GM23338 (cell line): Measurements from ENCODE around the gene ATF7. TPM values are rescaled to one million over a fixed set of nuclear protein-coding genes. Genes with fewer than 3 reads are reported as not detected.

Experiments
- ATAC-seq: fragments of 200-7000 bp; cut with Tn5 transposase; 3 replicates; pipeline ENCODE4 v1.9.1; 2020
- DNase-seq: peaks from one replicate; pipeline ENCODE4 v3.0.0-alpha.2; 2015; ENCODE audit warnings: low spot score
- H2AFZ ChIP-seq: fragments of 200-600 bp; sonication (generic); 2 replicates; pipeline ENCODE4 v1.8.0; 2016; ENCODE audit warnings: antibody characterized with exemption, mild to moderate bottlenecking, moderate library complexity
- H3F3A ChIP-seq: fragments of 200-600 bp; sonication (generic); replicated peaks from 2 replicates; pipeline ENCODE4 v1.8.0; 2017; ENCODE audit warnings: antibody characterized with exemption, mixed run types, low read depth
- H3K27ac ChIP-seq: fragments of 200-600 bp; sonication (generic); 2 replicates; pipeline ENCODE4 v1.6.1; 2016; ENCODE audit warnings: low read depth
- H3K27me3 ChIP-seq: fragments of 200-600 bp; sonication (generic); 2 replicates; pipeline ENCODE4 v1.8.0; 2016; ENCODE audit warnings: mild to moderate bottlenecking, mixed run types, moderate library complexity; ENCODE audit not compliant: insufficient read depth
- H3K36me3 ChIP-seq: fragments of 200-600 bp; sonication (generic); 2 replicates; pipeline ENCODE4 v1.8.0; 2016; ENCODE audit warnings: mild to moderate bottlenecking; ENCODE audit not compliant: insufficient read depth
- H3K4me1 ChIP-seq: fragments of 200-600 bp; sonication (generic); 2 replicates; pipeline ENCODE4 v1.8.0; 2016; ENCODE audit warnings: mild to moderate bottlenecking, moderate library complexity; ENCODE audit not compliant: insufficient read depth
- H3K4me2 ChIP-seq: fragments of 200-600 bp; sonication (generic); 2 replicates; pipeline ENCODE4 v1.7.1; 2017; ENCODE audit warnings: mixed run types
- H3K4me3 ChIP-seq: fragments of 200-600 bp; sonication (generic); 2 replicates; pipeline ENCODE4 v1.6.1; 2016; ENCODE audit warnings: mixed run types
- H3K79me2 ChIP-seq: fragments of 200-600 bp; sonication (generic); replicated peaks from 2 replicates; pipeline ENCODE4 v1.8.0; 2017; ENCODE audit warnings: mild to moderate bottlenecking; ENCODE audit not compliant: insufficient read depth
- H3K9me2 ChIP-seq: fragments of 200-600 bp; sonication (generic); 2 replicates; pipeline ENCODE4 v1.8.0; 2017; ENCODE audit not compliant: insufficient read depth
- H4K20me1 ChIP-seq: fragments of 200-600 bp; sonication (generic); replicated peaks from 2 replicates; pipeline ENCODE4 v1.8.0; 2017; ENCODE audit warnings: mild to moderate bottlenecking; ENCODE audit not compliant: insufficient read depth
- H3K27ac Mint-ChIP-seq: 2 replicates; pipeline ENCODE4 v1.8.0; 2020; ENCODE audit warnings: inconsistent platforms, mild to moderate bottlenecking, moderate library complexity, mixed read lengths
- H3K27me3 Mint-ChIP-seq: 3 replicates; pipeline ENCODE4 v1.8.0; 2022; ENCODE audit warnings: low read depth, mild to moderate bottlenecking, moderate library complexity, mixed read lengths, inconsistent platforms; ENCODE audit not compliant: insufficient read depth, poor library complexity
- H3K36me3 Mint-ChIP-seq: 3 replicates; pipeline ENCODE4 v1.8.0; 2021; ENCODE audit warnings: low read depth, mild to moderate bottlenecking, inconsistent platforms, moderate library complexity, mixed read lengths
- H3K4me1 Mint-ChIP-seq: 3 replicates; pipeline ENCODE4 v1.8.0; 2020; ENCODE audit warnings: mild to moderate bottlenecking, inconsistent platforms, mixed read lengths
- H3K4me3 Mint-ChIP-seq: 3 replicates; pipeline ENCODE4 v1.8.0; 2021; ENCODE audit warnings: moderate library complexity, mild to moderate bottlenecking, inconsistent platforms, mixed read lengths
- H3K9me3 Mint-ChIP-seq: 3 replicates; pipeline ENCODE4 v1.8.0; 2020; ENCODE audit warnings: moderate library complexity, mild to moderate bottlenecking, inconsistent platforms, mixed read lengths
- CREB1 ChIP-seq: fragments of 250-450 bp; sonication (Bioruptor Pico); IDR thresholded peaks from 2 replicates; pipeline ENCODE4 v1.5.0; 2020; ENCODE audit warnings: low read depth, mild to moderate bottlenecking, moderate library complexity
- CTCF ChIP-seq, 2 experiments: fragments of 200-600 bp in 1 of 2; sonication (generic) in 1 of 2; conservative IDR thresholded peaks; 2 replicates each; pipeline versions ENCODE4 v1.5.1 to v1.6.1; 2016 to 2017; ENCODE audit warnings: antibody characterized with exemption in 2 of 2, low read depth in 2 of 2, mild to moderate bottlenecking in 2 of 2, moderate library complexity in 1 of 2
- ETS1 ChIP-seq: IDR thresholded peaks from 2 replicates; pipeline ENCODE4 v1.6.1; 2016; ENCODE audit warnings: antibody characterized with exemption
- EZH2 ChIP-seq: fragments of 200-600 bp; sonication (generic); IDR thresholded peaks from one replicate; pipeline ENCODE4 v1.8.0; 2017; ENCODE audit warnings: antibody characterized with exemption, mild to moderate bottlenecking, low read depth; ENCODE audit not compliant: unreplicated experiment
- EZH2phosphoT487 ChIP-seq: fragments of 200-600 bp; sonication (generic); IDR thresholded peaks from one replicate; pipeline ENCODE4 v1.8.1; 2018; ENCODE audit warnings: antibody characterized with exemption; ENCODE audit not compliant: unreplicated experiment
- JUNB ChIP-seq: IDR thresholded peaks from one replicate; pipeline ENCODE4 v1.6.1; 2016; ENCODE audit warnings: antibody characterized with exemption; ENCODE audit not compliant: unreplicated experiment
- NANOG ChIP-seq: IDR thresholded peaks from 2 replicates; pipeline ENCODE4 v1.6.1; 2016; ENCODE audit warnings: antibody characterized with exemption, borderline replicate concordance
- POLR2AphosphoS5 ChIP-seq: IDR thresholded peaks from 2 replicates; pipeline ENCODE4 v1.6.1; 2016; ENCODE audit warnings: antibody characterized with exemption, low read depth
- STAT1 ChIP-seq: IDR thresholded peaks from one replicate; pipeline ENCODE4 v1.6.1; 2016; ENCODE audit warnings: antibody characterized with exemption; ENCODE audit not compliant: unreplicated experiment
- ZNF114 ChIP-seq: fragments of 250-450 bp; sonication (Bioruptor Pico); IDR thresholded peaks from 2 replicates; pipeline ENCODE4 v1.5.0; 2020; ENCODE audit warnings: mild to moderate bottlenecking, moderate library complexity
- ZNF331 ChIP-seq: fragments of 250-450 bp; sonication (Bioruptor Pico); IDR thresholded peaks from 2 replicates; pipeline ENCODE4 v1.5.0; 2020; ENCODE audit warnings: low read depth, mild to moderate bottlenecking, moderate library complexity
- polyA plus RNA-seq: library from polyadenylated mRNA; unstranded; fragments of >200 nt; fragmentation: Nextera tagmentation; extraction: Ambion mirVana; gene quantifications from 2 replicates; pipeline ENCODE4 v1.2.1, GENCODE V29; 2016
- total RNA-seq: library from RNA; depleted of rRNA; stranded (reverse); fragments of >200 nt; shearing (Covaris generic); gene quantifications from 2 replicates; pipeline ENCODE4 v1.2.3, GENCODE V29; 2014
- TF ChIP-seq, protein P1 (sequence below): fragments of 250-450 bp; sonication (Bioruptor Pico); IDR thresholded peaks from 2 replicates; pipeline ENCODE4 v1.5.0; 2020; ENCODE audit warnings: mild to moderate bottlenecking, moderate library complexity
- TF ChIP-seq, protein P2 (sequence below): IDR thresholded peaks from one replicate; pipeline ENCODE4 v1.6.1; 2018; ENCODE audit warnings: antibody characterized with exemption; ENCODE audit not compliant: unreplicated experiment

ATF7 gene
- total and polyA plus RNA-seq, 2 experiments from 2014 or later, result 13.9 to 16.3 TPM

GRCh38 chr12:53653595-53653994 is 27.4 kb upstream of the ATF7 start:
- no peaks in the 10 kb centered on the region for H3K9me3 Mint-ChIP-seq
- no peaks in the 10 kb centered on the region for H3K9me2 ChIP-seq
- DNase-seq (no peak), ATAC-seq (no peak)
- H3K79me2 ChIP-seq, result no peaks in the 10 kb centered on the region
- TF ChIP-seq EZH2 (no peak), ETS1 (no peak), ZNF114 (CRISPR knock-in tag) (no peak), CREB1 (no peak), CTCF (conservative IDR thresholded peaks at IDR 0.05; ENCODE audit: low read depth in 2 of 2) (no peak), NANOG (no peak), POLR2AphosphoS5 (no peak), STAT1 (no peak), JUNB (no peak), EZH2phosphoT487 (no peak), ZNF331 (CRISPR knock-in tag) (no peak)
- TF ChIP-seq, protein P1, sequence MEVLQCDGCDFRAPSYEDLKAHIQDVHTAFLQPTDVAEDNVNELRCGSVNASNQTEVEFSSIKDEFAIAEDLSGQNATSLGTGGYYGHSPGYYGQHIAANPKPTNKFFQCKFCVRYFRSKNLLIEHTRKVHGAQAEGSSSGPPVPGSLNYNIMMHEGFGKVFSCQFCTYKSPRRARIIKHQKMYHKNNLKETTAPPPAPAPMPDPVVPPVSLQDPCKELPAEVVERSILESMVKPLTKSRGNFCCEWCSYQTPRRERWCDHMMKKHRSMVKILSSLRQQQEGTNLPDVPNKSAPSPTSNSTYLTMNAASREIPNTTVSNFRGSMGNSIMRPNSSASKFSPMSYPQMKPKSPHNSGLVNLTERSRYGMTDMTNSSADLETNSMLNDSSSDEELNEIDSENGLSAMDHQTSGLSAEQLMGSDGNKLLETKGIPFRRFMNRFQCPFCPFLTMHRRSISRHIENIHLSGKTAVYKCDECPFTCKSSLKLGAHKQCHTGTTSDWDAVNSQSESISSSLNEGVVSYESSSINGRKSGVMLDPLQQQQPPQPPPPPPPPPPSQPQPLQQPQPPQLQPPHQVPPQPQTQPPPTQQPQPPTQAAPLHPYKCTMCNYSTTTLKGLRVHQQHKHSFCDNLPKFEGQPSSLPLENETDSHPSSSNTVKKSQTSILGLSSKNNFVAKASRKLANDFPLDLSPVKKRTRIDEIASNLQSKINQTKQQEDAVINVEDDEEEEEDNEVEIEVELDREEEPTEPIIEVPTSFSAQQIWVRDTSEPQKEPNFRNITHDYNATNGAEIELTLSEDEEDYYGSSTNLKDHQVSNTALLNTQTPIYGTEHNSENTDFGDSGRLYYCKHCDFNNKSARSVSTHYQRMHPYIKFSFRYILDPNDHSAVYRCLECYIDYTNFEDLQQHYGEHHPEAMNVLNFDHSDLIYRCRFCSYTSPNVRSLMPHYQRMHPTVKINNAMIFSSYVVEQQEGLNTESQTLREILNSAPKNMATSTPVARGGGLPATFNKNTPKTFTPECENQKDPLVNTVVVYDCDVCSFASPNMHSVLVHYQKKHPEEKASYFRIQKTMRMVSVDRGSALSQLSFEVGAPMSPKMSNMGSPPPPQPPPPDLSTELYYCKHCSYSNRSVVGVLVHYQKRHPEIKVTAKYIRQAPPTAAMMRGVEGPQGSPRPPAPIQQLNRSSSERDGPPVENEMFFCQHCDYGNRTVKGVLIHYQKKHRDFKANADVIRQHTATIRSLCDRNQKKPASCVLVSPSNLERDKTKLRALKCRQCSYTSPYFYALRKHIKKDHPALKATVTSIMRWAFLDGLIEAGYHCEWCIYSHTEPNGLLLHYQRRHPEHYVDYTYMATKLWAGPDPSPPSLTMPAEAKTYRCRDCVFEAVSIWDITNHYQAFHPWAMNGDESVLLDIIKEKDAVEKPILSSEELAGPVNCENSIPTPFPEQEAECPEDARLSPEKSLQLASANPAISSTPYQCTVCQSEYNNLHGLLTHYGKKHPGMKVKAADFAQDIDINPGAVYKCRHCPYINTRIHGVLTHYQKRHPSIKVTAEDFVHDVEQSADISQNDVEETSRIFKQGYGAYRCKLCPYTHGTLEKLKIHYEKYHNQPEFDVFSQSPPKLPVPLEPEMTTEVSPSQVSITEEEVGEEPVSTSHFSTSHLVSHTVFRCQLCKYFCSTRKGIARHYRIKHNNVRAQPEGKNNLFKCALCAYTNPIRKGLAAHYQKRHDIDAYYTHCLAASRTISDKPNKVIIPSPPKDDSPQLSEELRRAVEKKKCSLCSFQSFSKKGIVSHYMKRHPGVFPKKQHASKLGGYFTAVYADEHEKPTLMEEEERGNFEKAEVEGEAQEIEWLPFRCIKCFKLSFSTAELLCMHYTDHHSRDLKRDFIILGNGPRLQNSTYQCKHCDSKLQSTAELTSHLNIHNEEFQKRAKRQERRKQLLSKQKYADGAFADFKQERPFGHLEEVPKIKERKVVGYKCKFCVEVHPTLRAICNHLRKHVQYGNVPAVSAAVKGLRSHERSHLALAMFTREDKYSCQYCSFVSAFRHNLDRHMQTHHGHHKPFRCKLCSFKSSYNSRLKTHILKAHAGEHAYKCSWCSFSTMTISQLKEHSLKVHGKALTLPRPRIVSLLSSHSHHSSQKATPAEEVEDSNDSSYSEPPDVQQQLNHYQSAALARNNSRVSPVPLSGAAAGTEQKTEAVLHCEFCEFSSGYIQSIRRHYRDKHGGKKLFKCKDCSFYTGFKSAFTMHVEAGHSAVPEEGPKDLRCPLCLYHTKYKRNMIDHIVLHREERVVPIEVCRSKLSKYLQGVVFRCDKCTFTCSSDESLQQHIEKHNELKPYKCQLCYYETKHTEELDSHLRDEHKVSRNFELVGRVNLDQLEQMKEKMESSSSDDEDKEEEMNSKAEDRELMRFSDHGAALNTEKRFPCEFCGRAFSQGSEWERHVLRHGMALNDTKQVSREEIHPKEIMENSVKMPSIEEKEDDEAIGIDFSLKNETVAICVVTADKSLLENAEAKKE (CRISPR knock-in tag), result no peak
- TF ChIP-seq, protein P2, sequence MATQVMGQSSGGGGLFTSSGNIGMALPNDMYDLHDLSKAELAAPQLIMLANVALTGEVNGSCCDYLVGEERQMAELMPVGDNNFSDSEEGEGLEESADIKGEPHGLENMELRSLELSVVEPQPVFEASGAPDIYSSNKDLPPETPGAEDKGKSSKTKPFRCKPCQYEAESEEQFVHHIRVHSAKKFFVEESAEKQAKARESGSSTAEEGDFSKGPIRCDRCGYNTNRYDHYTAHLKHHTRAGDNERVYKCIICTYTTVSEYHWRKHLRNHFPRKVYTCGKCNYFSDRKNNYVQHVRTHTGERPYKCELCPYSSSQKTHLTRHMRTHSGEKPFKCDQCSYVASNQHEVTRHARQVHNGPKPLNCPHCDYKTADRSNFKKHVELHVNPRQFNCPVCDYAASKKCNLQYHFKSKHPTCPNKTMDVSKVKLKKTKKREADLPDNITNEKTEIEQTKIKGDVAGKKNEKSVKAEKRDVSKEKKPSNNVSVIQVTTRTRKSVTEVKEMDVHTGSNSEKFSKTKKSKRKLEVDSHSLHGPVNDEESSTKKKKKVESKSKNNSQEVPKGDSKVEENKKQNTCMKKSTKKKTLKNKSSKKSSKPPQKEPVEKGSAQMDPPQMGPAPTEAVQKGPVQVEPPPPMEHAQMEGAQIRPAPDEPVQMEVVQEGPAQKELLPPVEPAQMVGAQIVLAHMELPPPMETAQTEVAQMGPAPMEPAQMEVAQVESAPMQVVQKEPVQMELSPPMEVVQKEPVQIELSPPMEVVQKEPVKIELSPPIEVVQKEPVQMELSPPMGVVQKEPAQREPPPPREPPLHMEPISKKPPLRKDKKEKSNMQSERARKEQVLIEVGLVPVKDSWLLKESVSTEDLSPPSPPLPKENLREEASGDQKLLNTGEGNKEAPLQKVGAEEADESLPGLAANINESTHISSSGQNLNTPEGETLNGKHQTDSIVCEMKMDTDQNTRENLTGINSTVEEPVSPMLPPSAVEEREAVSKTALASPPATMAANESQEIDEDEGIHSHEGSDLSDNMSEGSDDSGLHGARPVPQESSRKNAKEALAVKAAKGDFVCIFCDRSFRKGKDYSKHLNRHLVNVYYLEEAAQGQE, result no peak
- H4K20me1 ChIP-seq, result no peaks in the 10 kb centered on the region
- no peak overlapping the region for H3K27ac ChIP-seq
- H3K4me3 Mint-ChIP-seq, result no peak overlapping the region
- H2AFZ ChIP-seq, result no peak overlapping the region
- H3K27me3 ChIP-seq, result no peaks in the 10 kb centered on the region
- H3K4me1 Mint-ChIP-seq, result peaks cover 4% of the 10 kb centered on the region; the same call in 2 of the 3 replicates
- H3K36me3 Mint-ChIP-seq, result no peaks in the 10 kb centered on the region
- peaks cover 4% of the 10 kb centered on the region for H3K27me3 Mint-ChIP-seq
- H3K36me3 ChIP-seq, result no peaks in the 10 kb centered on the region
- H3K4me1 ChIP-seq, result peaks cover 3% of the 10 kb centered on the region; the same call in 1 of the 2 replicates
- no peaks in the 10 kb centered on the region for H3F3A ChIP-seq
- no peak overlapping the region for H3K4me2 ChIP-seq
- H3K4me3 ChIP-seq, result no peak overlapping the region
- H3K27ac Mint-ChIP-seq, result no peak overlapping the region
